ENCODE results near the gene PXYLP1.

PXYLP1 gene

DNA sequence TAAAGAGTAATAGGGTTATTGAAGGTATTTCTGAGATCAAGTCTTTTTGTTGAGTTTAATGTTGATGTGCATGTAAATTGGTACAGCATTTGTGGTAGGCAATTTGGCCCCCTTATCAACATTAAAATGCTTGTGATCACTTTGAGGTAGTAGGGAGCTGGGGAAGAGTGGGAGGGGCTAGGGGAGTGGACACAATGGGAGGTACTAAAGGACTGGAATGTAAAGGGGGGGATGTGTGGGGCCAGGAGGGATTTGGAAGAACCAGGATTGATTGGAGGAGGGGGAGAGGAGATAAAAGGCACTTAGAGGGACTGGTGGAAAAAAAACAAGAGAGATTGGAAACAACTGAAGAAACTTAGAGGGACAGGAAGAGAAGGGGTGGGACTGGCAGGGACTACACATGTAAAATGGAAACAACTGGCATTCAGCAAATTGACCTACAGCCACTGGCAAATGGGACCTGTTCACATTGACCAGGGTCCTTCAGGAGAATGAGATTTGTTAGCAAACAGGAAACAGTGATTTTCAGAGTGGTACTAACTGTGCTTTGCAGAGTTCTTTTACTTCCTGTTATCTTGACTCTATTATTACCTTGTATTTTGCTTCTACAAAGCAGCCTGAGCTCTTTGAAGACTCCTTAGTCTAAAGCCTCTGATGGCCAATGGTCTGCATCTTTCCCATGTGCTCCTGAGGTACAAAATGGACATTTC is 88.9 kb downstream of the PXYLP1 start:
- DNase-seq (ENCODE audit: low read depth in 1 of 2, low spot score in 1 of 2), result no peak

DNA sequence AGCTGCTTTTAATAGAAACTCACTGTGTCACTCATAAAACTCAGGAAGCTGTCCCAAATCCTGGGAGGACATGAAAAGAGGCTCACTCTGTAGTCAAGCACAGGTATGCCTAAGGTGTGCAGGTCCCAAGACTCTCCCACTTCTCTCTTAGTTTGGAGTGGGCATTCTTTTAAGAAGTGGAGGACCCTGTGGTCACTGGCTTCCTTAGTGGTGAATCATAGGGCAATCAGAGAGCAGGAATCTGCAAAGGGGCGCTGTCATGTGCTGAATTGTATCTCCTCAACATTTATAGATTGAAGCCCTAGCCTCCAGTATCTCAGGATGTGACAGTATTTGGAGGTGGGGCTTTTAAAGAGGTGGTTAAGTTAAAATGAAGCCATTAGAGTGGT is 89.5 kb downstream of the PXYLP1 start:
- DNase-seq (ENCODE audit: low read depth in 1 of 2, low spot score in 1 of 2), result no peak

DNA sequence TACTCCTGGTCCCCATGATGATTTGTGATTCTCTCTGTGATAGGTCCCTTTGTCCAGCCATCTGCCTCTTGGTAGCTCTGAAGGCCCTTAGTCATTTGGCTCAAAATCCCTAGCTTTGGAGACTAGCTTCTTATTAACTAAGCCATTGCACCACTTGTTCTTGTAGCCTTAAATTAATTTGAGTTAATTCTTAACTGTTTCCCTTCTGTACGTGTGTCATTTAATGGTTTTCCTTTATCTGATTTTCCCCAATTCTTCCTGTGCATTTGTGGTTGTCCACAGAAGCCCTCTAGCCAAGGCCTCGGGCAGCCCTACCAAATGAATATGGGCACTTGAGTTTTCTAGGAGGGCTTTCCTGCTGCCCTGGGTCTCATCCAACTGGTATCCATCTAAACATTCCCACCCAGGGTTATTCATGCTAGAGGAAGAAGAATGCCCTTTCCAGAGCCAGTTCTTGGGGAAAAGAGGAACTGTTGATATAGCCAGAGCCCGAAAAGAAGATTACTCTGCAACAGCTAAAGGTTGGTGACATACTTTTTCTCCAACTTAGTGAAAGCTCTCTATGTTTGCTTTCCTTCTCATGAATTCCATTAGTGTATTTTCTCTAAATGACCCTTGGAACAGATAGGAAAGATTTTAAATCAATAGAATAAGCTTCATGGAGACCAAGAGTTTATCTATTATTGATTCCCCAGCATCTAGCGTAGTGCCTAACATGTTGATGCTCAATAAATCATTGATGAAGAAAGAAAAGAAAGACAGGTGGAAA is 92.5 kb downstream of the PXYLP1 start:
- DNase-seq (ENCODE audit: low read depth in 1 of 2, low spot score in 1 of 2), result no peak

- DNase-seq (ENCODE audit: low read depth in 1 of 2, low spot score in 1 of 2), result no peak
These were observed 94.5 kb downstream of the PXYLP1 start for GRCh38 chr3:141326123-141326522.

DNA sequence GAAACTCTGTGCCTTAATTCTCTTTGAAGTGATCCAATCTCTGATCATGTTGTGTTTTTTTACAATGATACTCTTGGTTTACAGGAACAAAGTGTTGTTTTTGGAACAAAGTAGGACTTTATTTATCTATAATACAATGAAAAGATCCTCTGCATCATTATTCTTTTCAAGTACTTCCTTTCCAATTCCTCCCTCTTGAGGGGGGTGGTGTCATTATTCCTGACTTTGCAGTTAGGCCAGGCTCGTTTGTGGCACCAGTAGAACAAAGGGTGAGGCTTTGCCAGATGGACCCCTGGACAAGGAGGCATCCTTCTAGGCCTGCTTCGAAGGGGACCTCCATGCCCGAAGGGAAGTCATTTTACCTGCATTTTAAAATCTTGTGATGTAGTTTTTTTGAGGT is 95.0 kb downstream of the PXYLP1 start:
- no peak for DNase-seq (ENCODE audit: low read depth in 1 of 2, low spot score in 1 of 2)

DNA sequence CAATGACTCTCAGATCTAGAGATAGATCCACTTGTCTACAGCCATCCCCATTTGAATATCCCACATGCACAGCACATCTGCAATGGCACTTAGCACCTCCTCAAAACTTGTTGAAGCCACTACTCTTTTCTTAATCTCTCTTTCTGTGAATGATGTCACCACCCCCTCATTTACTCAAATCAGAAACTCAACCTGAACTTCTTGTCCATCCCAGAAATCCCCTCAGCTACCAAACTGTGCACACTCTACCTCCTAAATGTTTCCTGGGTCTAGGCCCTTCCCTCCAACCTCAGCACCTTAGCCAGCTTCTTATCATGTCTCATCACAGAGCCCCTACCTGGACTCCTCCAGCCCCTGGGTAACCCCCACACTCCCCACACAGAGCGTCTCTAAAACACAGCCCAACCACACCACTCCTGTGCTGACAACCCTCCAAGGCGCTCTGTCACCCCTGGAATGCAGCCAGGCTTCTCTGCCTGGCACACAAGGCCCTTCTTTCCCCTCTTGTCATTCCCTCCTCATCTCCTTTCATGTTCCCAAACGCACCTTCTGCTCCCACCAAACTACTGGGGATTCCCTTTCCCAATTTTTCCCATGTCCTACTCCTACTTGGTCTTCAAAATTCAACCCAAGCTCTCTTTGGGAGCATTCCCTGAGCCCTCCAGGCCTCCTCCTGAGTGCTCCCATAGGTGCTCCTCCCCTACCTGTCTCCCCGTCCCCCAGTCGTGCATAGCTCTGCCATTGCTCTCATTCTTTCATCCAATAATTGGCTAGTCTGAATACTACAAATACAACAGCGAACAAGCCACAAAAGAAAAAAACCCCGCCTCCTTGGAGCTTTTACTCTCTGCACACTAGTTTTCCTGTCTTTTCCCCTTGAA is 96.9 kb downstream of the PXYLP1 start:
- DNase-seq (ENCODE audit: low read depth in 1 of 2, low spot score in 1 of 2), result no peak

GRCh38 chr3:141330235-141330634 is 98.6 kb downstream of the PXYLP1 start:
- no peak for DNase-seq (ENCODE audit: low read depth in 1 of 2, low spot score in 1 of 2)

DNA sequence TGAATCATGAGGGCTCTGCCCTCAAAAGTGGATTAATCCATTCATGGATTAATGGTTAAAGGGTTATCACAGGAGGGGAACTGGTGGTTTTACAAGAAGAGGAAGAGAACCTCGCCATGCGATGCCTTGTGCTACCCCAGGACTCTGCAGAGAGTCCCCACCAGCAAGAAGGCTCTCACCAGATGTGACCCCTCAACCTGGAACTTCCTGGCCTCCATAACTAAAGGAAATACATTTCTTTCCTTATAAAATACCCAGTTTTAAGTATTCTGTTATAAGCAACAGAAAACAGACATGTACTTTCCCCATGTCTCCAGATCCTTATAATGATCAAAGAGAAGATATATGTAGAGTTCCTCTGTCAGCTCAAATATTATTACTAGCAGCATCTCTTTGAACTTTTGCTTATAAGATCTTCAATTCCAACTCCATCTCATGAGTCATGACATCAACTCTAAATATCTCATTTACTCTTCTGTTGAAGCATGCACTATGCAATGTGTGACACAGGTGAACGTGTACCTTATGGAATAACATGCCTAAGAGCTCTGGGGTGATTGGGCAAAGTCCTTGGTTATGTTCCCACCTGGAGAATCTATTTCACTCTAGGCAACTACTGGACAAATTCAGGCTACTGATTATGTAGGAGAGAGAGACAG is 99.2 kb downstream of the PXYLP1 start:
- DNase-seq (ENCODE audit: low read depth in 1 of 2, low spot score in 1 of 2), result no peak

DNA sequence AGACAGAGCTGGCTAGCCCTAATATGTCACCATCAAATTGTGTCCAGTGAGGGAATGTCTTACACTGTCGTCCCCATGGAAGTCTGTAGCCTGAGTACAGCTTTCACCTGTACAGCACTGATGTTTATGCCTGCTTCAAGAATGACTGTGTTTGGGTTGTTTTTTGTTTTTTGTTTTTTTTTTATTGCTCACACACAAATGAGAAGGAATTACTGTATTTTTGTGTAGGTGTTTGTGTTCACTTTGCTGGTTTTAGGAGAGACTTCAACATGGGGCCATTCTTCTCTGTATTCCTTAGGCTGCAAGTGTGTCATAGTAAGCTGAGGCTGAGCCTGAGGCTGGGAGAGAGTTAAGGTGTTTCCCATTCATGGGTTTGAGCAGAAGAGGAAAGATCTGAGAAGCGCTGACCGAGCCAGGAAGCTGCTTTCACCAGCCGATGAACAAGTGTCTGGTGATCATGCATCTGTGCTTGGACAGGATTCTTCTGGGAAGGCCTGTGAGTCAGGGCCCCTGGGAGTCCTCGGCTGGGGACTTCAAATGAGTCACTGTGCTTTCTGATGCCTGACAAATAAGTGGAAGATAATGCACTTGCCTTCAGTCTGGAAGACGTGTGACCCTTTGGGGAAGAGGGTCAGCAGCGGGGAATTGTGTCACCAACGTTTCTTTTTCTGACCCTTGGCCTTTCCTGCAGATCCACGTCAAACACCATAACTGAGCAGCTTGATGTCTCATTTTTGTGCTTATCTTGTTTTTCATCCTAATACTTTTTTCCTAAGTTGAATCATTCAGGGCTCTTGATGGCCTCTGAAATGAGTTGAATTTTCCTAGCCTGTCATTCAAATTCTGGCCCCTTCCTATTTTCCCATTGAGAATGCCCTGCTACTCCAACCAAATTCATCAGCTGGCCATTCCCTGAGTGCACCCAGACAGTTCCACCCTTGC is 100.0 kb downstream of the PXYLP1 start:
- DNase-seq (ENCODE audit: low read depth in 1 of 2, low spot score in 1 of 2), result no peak

GRCh38 chr3:141332416-141332815 is 100.8 kb downstream of the PXYLP1 start:
- no peak for DNase-seq (ENCODE audit: low read depth in 1 of 2, low spot score in 1 of 2)

GRCh38 chr3:141333836-141334626 is 102.4 kb downstream of the PXYLP1 start:
- no peak for DNase-seq (ENCODE audit: low read depth in 1 of 2, low spot score in 1 of 2)

GRCh38 chr3:141334627-141335250 is 103.1 kb downstream of the PXYLP1 start:
- no peak for DNase-seq (ENCODE audit: low read depth in 1 of 2, low spot score in 1 of 2)

- no peak for DNase-seq (ENCODE audit: low read depth in 1 of 2, low spot score in 1 of 2)
These were observed 104.0 kb downstream of the PXYLP1 start for GRCh38 chr3:141335531-141336061.

- DNase-seq (ENCODE audit: low read depth in 1 of 2, low spot score in 1 of 2), result no peak
These were observed 105.3 kb downstream of the PXYLP1 start for GRCh38 chr3:141336672-141337522.

DNA sequence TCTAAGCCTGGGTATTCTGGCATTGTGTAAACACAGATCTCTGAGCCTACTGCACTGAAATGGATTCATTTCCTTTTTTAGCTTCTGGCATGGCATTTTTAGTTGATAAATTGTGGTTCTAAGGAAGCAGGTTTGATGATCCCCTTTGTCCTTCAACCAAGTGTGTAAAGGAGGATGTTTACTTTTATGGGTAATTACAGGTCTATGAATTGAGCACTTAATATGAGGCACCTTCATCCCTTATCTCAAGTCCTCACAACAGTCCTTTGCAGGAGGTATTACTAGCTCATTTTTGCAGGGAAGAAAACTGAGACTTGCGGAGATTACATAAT is 105.9 kb downstream of the PXYLP1 start:
- no peak for DNase-seq (ENCODE audit: low read depth in 1 of 2, low spot score in 1 of 2)

GRCh38 chr3:141337991-141338390 is 106.4 kb downstream of the PXYLP1 start:
- DNase-seq (ENCODE audit: low read depth in 1 of 2, low spot score in 1 of 2), result no peak

- no peak for DNase-seq (ENCODE audit: low read depth in 1 of 2, low spot score in 1 of 2)
These were observed 107.3 kb downstream of the PXYLP1 start for GRCh38 chr3:141338881-141339280.

DNA sequence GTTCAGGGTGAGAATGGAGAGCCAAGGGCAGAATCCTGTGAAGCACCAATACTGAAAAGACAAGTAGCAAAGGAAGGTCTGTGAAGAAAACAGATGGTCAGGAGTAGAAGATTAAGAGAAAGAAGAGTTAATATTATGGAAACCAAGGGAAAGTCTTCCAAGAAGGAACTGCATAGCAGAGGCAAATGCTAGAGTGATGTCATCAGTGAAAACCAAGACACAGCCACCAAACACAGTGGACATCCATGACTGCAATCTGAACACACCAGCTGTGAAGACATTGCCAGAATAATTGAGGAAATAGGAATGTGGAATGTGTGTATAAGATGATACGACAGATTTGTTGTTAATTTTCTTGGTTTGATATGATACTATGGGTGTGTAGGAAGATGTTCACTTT is 109.9 kb downstream of the PXYLP1 start:
- no peak for DNase-seq (ENCODE audit: low read depth in 1 of 2, low spot score in 1 of 2)

Measured in activated CD4-positive, alpha-beta T cell treated with anti-CD3 and anti-CD28 coated beads, Interleukin-2, amount 50 U/mL, for 24 hours (primary cell).